ENCODE measurements around the gene CATSPERD. TPM values are rescaled to one million over a fixed set of nuclear protein-coding genes. Genes with fewer than 3 reads are reported as not detected.

The CATSPERD gene
- total RNA-seq, 2 donors from 2014 or later = not detected

- Mint-ChIP-seq H3K27me3 (ENCODE audit: low read depth) (no peaks in the 10 kb centered on the region), H3K27ac (no peak within 1 kb of the TSS), H3K4me1 (ENCODE audit: low read depth) (peaks cover 7% of the 10 kb centered on the region), H3K36me3 (ENCODE audit: insufficient read depth in 2 of 2) (peaks cover 8 to 10% of the 10 kb centered on the region in 2 donors), H3K4me3 (no peak within 1 kb of the TSS), H3K9me3 (no peaks in the 10 kb centered on the region)
- ATAC-seq (replicated peaks in 1 of 2) (peak in 1 of 2 donors; percentile 23), DNase-seq (no peak)
Observed at GRCh38 chr19:5784581-5785147, 64.2 kb downstream of the CATSPERD start, which contains the start of gene PRR22. Gene PRR22, minus strand, starts transcription at chr19:5784746. Its CDS starts 86 bp downstream, at chr19:5784660.

GRCh38 chr19:5785423-5785822, 65.0 kb downstream of the CATSPERD start:
- Mint-ChIP-seq H3K4me3 (no peak overlapping the region), H3K27me3 (ENCODE audit: low read depth) (no peaks in the 10 kb centered on the region), H3K27ac (no peak overlapping the region), H3K9me3 (no peaks in the 10 kb centered on the region), H3K36me3 (ENCODE audit: insufficient read depth in 2 of 2) (peaks cover 13 to 15% of the 10 kb centered on the region in 2 donors), H3K4me1 (ENCODE audit: low read depth) (peaks cover 15% of the 10 kb centered on the region)
- DNase-seq (no peak), ATAC-seq (replicated peaks in 1 of 2) (no peak)

DNA sequence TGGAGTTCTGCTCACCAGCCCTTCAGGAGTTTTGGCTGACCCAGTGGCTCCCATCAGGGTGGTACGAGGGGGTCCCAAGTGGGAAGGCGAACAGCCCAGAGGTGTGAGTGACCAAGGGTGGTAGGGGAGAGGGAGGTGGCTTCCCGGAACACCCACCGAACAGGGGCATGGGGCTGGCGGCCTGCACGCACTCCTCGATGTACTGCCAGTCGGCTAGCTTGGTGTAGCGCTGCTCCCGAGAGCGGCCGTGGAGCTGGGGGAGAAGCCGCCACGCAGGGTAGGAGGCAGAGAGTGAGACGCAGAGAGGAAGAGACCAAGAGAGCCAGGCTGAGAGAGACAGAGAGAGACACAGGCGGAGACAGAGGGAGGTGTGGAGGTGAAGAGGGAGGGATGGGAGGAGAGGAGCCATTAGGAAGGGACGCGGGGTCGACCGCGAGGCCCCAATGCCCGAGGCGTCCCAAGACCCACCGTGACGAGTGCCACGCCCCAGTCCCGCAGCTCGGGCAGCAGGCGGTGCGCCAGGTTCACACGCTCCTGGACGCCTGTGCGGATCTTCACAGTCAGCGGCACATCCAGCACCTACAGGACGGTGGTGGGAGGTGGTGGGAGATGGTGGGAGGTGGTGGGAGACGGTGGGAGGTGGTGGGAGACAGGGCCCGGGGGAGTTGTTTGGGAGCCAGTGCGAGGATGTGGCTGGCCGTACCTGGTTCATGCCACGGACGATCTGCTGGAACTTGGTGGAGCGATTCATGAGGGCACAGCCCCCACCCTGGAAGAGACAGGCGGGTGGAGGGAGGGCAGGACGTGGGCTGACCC, 66.4 kb downstream of the CATSPERD start:
- no peak overlapping the region for H3K4me3 Mint-ChIP-seq
- DNase-seq (no peak), ATAC-seq (replicated peaks in 1 of 2) (no peak)
- H3K36me3 Mint-ChIP-seq (ENCODE audit: insufficient read depth in 2 of 2) = peaks cover 13 to 18% of the 10 kb centered on the region in 2 donors
- H3K9me3 Mint-ChIP-seq = no peaks in the 10 kb centered on the region
- H3K27me3 Mint-ChIP-seq (ENCODE audit: low read depth) = no peaks in the 10 kb centered on the region
- no peak overlapping the region for H3K27ac Mint-ChIP-seq
- peaks cover 16% of the 10 kb centered on the region for H3K4me1 Mint-ChIP-seq (ENCODE audit: low read depth)

DNA sequence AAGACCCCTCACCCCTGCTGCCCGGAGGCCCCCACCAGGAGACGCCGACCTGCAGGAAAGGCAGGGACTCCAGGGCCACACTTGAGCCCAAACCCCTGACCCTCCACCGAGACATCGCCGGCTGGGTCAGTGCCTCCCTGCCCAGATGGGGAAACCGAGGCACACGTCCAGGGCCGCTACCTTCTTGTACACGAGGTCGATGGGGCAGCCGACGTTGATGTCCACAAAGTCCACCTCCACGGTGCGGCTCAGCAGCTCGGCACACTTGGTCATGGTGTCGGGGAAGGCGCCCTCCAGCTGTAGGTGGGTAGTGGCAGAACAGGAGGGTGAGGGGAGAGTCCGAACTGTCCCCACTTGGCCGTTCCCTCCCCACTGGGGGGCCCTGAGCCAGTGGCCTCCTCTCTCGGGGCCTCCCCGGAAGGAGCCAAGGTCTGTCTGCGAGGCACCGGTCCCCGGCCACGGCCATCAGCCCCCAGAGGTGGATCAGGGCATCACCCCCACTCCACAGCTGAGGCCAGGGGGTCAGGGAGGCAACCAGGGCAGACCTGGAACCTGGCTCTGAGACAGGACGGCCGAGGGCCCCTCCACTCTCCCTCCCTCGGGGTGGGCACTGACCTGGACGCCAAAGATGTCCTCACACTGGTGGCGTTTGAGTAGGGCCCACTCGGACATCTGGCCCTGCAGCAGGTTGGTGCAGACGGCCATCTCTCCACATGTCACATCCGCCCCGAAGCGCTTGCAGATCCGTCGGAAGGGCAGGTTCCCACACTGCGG, 67.2 kb downstream of the CATSPERD start:
- no peak for ATAC-seq (replicated peaks in 1 of 2)

DNA sequence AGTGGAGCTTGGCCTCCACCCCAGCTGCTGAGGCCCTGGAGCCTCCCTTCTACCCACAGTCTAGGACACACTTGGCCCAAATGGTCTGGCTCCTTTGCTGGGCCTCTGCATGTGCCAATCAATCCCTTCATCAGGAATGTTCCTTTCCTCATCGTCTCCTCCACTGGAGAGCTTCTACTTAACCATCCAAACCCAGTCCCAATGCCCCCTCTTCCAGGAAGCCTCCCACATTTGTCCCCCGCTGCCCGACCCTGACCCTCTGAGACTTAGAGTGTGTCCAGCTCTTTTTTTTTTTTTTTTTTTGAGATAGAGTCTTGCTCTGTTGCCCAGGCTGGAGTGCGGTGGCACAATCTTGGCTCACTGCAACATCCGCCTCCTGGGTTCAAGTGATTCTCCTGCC, 68.0 kb downstream of the CATSPERD start:
- DNase-seq = no peak
- H3K9me3 Mint-ChIP-seq = no peaks in the 10 kb centered on the region
- ATAC-seq (replicated peaks in 1 of 2) = no peak
- H3K4me3 Mint-ChIP-seq = peak overlapping the region; percentile 32 to 45
- peaks cover 13 to 18% of the 10 kb centered on the region in 2 donors for H3K36me3 Mint-ChIP-seq (ENCODE audit: insufficient read depth in 2 of 2)
- H3K4me1 Mint-ChIP-seq (ENCODE audit: low read depth) = peaks cover 16% of the 10 kb centered on the region
- H3K27me3 Mint-ChIP-seq (ENCODE audit: low read depth) = no peaks in the 10 kb centered on the region
- H3K27ac Mint-ChIP-seq = no peak overlapping the region

More for the DNA sequence above, 67.2 kb downstream of the CATSPERD start:
- DNase-seq = no peak
- Mint-ChIP-seq H3K27ac (no peak overlapping the region), H3K4me1 (ENCODE audit: low read depth) (peaks cover 16% of the 10 kb centered on the region), H3K9me3 (no peaks in the 10 kb centered on the region), H3K36me3 (ENCODE audit: insufficient read depth in 2 of 2) (peaks cover 13 to 18% of the 10 kb centered on the region in 2 donors), H3K27me3 (ENCODE audit: low read depth) (no peaks in the 10 kb centered on the region), H3K4me3 (no peak overlapping the region)

- Mint-ChIP-seq H3K27ac (no peak overlapping the region), H3K4me3 (peak overlapping the region; percentile 88 to 99), H3K27me3 (ENCODE audit: low read depth) (no peaks in the 10 kb centered on the region), H3K9me3 (no peaks in the 10 kb centered on the region), H3K36me3 (ENCODE audit: insufficient read depth in 2 of 2) (peaks cover 13 to 18% of the 10 kb centered on the region in 2 donors), H3K4me1 (ENCODE audit: low read depth) (peaks cover 22% of the 10 kb centered on the region)
- no peak for ATAC-seq (replicated peaks in 1 of 2)
- no peak for DNase-seq
Observed at GRCh38 chr19:5789351-5789761, 68.9 kb downstream of the CATSPERD start.

DNA sequence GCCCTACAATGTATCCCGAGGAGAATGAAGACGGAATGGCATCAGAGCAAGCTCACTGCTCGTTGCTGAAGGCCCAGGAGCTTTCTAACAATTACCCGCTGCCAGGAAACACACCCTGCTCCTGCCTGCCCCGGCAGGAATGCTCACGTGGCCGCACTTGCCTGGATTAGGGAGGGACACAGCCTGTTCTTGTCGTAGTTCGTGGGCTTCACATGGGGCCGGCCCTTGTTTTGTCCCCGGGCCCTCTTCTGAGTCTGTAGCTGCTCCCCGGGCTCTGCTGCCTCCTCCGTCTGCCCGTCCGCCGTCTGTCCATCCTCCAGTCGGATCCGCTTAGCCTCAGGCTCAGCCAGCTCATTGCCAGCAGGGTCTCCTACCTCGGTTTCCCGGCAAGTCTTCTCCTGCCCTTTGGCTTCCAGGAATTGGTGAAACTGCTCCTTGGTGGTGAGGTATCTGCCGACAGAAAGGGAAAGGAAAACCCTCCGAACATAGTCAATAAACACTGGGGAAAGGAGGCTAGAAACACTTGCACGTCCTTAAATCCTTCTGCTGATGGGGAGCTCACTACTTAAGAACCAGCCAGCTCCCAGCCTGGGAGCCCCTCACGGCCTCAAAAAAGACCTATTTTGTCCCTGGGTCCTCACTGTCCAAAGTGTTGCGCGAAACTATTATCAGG, 69.6 kb downstream of the CATSPERD start:
- no peaks in the 10 kb centered on the region for H3K9me3 Mint-ChIP-seq
- no peaks in the 10 kb centered on the region for H3K27me3 Mint-ChIP-seq (ENCODE audit: low read depth)
- no peak for DNase-seq
- peak overlapping the region; percentile 88 to 99 for H3K4me3 Mint-ChIP-seq
- peaks cover 22% of the 10 kb centered on the region for H3K4me1 Mint-ChIP-seq (ENCODE audit: low read depth)
- no peak for ATAC-seq (replicated peaks in 1 of 2)
- peaks cover 13 to 18% of the 10 kb centered on the region in 2 donors for H3K36me3 Mint-ChIP-seq (ENCODE audit: insufficient read depth in 2 of 2)
- H3K27ac Mint-ChIP-seq = peak overlapping the region; percentile 97

- Mint-ChIP-seq H3K27ac (peak within 1 kb of the TSS; percentile 97), H3K9me3 (no peaks in the 10 kb centered on the region), H3K27me3 (ENCODE audit: low read depth) (no peaks in the 10 kb centered on the region), H3K4me3 (peak within 1 kb of the TSS; percentile 88 to 99), H3K36me3 (ENCODE audit: insufficient read depth in 2 of 2) (peaks cover 13 to 17% of the 10 kb centered on the region in 2 donors), H3K4me1 (ENCODE audit: low read depth) (peaks cover 22% of the 10 kb centered on the region)
- peak; percentile 96 to 97 for ATAC-seq (replicated peaks in 1 of 2)
- DNase-seq = peak; percentile 97 to 98
Observed at GRCh38 chr19:5790559-5791520, 70.4 kb downstream of the CATSPERD start, which contains the start of gene DUS3L. Gene DUS3L, minus strand, starts transcription at chr19:5791163. Its CDS starts 22 bp downstream, at chr19:5791141.

DNA sequence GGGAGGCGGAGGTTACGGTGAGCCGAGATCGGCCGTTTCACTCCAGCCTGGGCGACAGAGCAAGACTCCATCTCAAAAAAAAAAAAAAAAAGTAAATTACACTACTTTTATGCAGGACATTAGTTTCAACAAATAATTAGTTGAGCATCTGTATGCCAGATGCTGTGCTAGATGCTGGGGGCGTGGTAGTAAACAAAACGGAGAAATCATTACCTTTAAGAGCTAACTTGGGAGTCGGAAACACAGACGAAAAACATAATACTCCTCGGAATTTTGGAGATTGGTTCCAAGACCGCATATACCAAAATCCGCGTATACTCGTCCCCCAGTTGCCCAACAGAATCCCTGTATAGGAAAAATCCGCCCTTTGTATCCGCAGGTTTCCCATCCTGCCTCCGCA, 71.8 kb downstream of the CATSPERD start:
- Mint-ChIP-seq H3K36me3 (ENCODE audit: insufficient read depth in 2 of 2) (peaks cover 6 to 12% of the 10 kb centered on the region in 2 donors), H3K4me1 (ENCODE audit: low read depth) (peaks cover 22% of the 10 kb centered on the region), H3K4me3 (no peak overlapping the region), H3K9me3 (no peaks in the 10 kb centered on the region), H3K27ac (no peak overlapping the region), H3K27me3 (ENCODE audit: low read depth) (no peaks in the 10 kb centered on the region)
- ATAC-seq (replicated peaks in 1 of 2) (no peak), DNase-seq (no peak)

DNA sequence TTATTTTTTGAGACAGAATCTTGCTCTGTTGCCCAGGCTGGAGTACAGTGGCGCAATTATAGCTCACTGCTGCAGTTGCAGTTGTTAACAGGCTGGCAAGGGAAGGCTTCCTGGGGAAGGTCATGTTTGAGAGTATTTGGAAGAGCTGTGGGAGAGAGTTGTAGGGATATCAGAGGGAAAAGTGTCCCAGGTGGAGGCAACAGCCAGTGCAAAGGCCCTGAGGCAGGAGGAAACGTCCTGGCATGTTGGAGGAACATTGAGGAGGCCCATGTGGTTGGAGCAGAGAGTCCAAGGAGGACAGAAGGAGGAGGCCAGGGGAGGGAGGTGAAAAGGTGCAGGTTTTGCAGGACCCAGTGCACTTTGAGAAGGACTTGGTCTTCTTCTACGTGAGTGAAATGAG, 72.8 kb downstream of the CATSPERD start:
- peaks cover 21% of the 10 kb centered on the region for H3K4me1 Mint-ChIP-seq (ENCODE audit: low read depth)
- H3K9me3 Mint-ChIP-seq = no peaks in the 10 kb centered on the region
- DNase-seq (no peak), ATAC-seq (replicated peaks in 1 of 2) (no peak)
- no peaks in the 10 kb centered on the region for H3K27me3 Mint-ChIP-seq (ENCODE audit: low read depth)
- H3K36me3 Mint-ChIP-seq (ENCODE audit: insufficient read depth in 2 of 2) = peaks cover 6 to 10% of the 10 kb centered on the region in 2 donors
- no peak overlapping the region for H3K4me3 Mint-ChIP-seq
- H3K27ac Mint-ChIP-seq = no peak overlapping the region

DNA sequence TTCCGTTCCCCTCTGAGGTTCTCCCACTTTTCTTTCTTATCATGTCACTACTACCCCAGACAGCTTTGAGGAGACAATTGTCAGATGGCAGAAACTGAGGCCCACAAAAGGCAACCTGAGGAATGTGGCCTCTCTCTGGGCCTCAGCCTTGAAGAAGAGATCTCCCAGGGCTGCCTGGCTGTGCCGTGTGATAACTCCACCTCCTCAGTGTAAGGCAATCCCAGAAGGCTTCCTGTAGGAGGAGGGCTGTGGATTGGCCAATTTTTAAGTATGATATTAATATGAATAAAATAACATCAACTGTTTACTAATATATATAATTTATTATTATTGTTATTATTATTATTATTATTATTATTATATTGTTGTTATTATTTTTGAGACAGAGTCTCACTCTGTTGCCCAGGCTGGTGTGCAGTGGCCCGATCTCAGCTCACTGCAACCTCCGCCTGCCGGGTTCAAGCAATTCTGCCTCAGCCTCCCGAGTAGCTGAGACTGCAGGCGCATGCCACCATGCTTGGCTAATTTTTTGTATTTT, 75.0 kb downstream of the CATSPERD start:
- DNase-seq (no peak), ATAC-seq (replicated peaks in 1 of 2) (no peak)
- H3K27ac Mint-ChIP-seq = no peak overlapping the region
- peaks cover 0 to 3% of the 10 kb centered on the region in 2 donors for H3K36me3 Mint-ChIP-seq (ENCODE audit: insufficient read depth in 2 of 2)
- H3K4me1 Mint-ChIP-seq (ENCODE audit: low read depth) = peaks cover 6% of the 10 kb centered on the region
- H3K4me3 Mint-ChIP-seq = no peak overlapping the region
- H3K9me3 Mint-ChIP-seq = no peaks in the 10 kb centered on the region
- H3K27me3 Mint-ChIP-seq (ENCODE audit: low read depth) = peaks cover 15% of the 10 kb centered on the region

Measured in activated T-cell treated with anti-CD3 and anti-CD28 coated beads, Interleukin-2, amount 50 U/mL, for 72 hours (primary cell).